ENCODE results near the gene USP17L21.
"Not testable (repeated sequence)": the region's sequence is repeated elsewhere in the genome, so short reads cannot be mapped to it uniquely, and the experiment has no call there.

USP17L21 gene

GRCh38 chr4:9262572-9262971 lies at the start of gene USP17L21:
Gene USP17L21 (plus strand): TSS chr4:9262872. CDS start chr4:9262872, 0 bp downstream.
- not testable (repeated sequence) for DNase-seq

GRCh38 chr4:9214701-9215100 lies 48.0 kb upstream of the USP17L21 start:
- not testable (repeated sequence) for DNase-seq

- not testable (repeated sequence) for DNase-seq
Measured at GRCh38 chr4:9215105-9215504, 47.6 kb upstream of the USP17L21 start, which contains the start of gene USP17L11. Gene USP17L11 (plus strand): TSS chr4:9215405. CDS start chr4:9215405, 0 bp downstream.

- not testable (repeated sequence) for DNase-seq
Measured at GRCh38 chr4:9219852-9220251, 42.8 kb upstream of the USP17L21 start, which contains the start of gene USP17L12. Gene USP17L12 (plus strand): TSS chr4:9220152. CDS start chr4:9220152, 0 bp downstream.

GRCh38 chr4:9224596-9224995 lies 38.1 kb upstream of the USP17L21 start, which contains the start of gene USP17L13:
Gene USP17L13 (plus strand): TSS chr4:9224896. CDS start chr4:9224896, 0 bp downstream.
- not testable (repeated sequence) for DNase-seq

- DNase-seq: not testable (repeated sequence)
Measured at GRCh38 chr4:9230249-9230648, 32.4 kb upstream of the USP17L21 start.

- DNase-seq: not testable (repeated sequence)
Measured at GRCh38 chr4:9234085-9234484, 28.6 kb upstream of the USP17L21 start, which contains the start of gene USP17L15. Gene USP17L15 (plus strand): TSS chr4:9234385. CDS start chr4:9234385, 0 bp downstream.

- DNase-seq: not testable (repeated sequence)
Measured at GRCh38 chr4:9238461-9238860, 24.2 kb upstream of the USP17L21 start.

GRCh38 chr4:9243579-9243978 lies 19.1 kb upstream of the USP17L21 start, which contains the start of gene USP17L17:
Gene USP17L17 (plus strand): TSS chr4:9243879. CDS start chr4:9243879, 0 bp downstream.
- DNase-seq: not testable (repeated sequence)

GRCh38 chr4:9247953-9248680 lies 14.6 kb upstream of the USP17L21 start, which contains the start of gene USP17L18:
Gene USP17L18 (plus strand): TSS chr4:9248630. CDS start chr4:9248630, 0 bp downstream.
- not testable (repeated sequence) for DNase-seq

- DNase-seq: not testable (repeated sequence)
Measured at GRCh38 chr4:9253078-9253477, 9.6 kb upstream of the USP17L21 start, which contains the start of gene USP17L19. Gene USP17L19 (plus strand): TSS chr4:9253378. CDS start chr4:9253378, 0 bp downstream.

- DNase-seq: not testable (repeated sequence)
Measured at GRCh38 chr4:9257824-9258223, 4.8 kb upstream of the USP17L21 start, which contains the start of gene USP17L20. Gene USP17L20 (plus strand): TSS chr4:9258124. CDS start chr4:9258124, 0 bp downstream.

GRCh38 chr4:9267319-9267718 lies 4.6 kb downstream of the USP17L21 start, which contains the start of gene USP17L22:
Gene USP17L22 (plus strand): TSS chr4:9267619. CDS start chr4:9267619, 0 bp downstream.
- DNase-seq: not testable (repeated sequence)

- DNase-seq: not testable (repeated sequence)
Measured at GRCh38 chr4:9271719-9272118, 9.0 kb downstream of the USP17L21 start.
